Endothelial cell of umbilical vein (primary cell): ENCODE data around the gene SLC12A5. TPM values are rescaled to one million over a fixed set of nuclear protein-coding genes. Genes with fewer than 3 reads are reported as not detected.

Source experiments
- BruUV-seq: library from RNA; stranded (reverse); fragments of 400-500 nt; replicated peaks from 2 replicates; lab custom pipeline; 2021; lab: Mats Ljungman, UMichigan
- CTCF ChIA-PET: fragments of 300-600, 350-600 bp; sonication (Branson Sonifier 250); formaldehyde crosslinking; loops from one replicate; lab custom pipeline; 2021; ENCODE audit warnings: antibody characterized with exemption, inconsistent platforms; lab: Charles Lee
- POLR2A ChIA-PET: fragments of 300-600, 350-600 bp; sonication (Branson Sonifier 250); formaldehyde crosslinking; loops from one replicate; lab custom pipeline; 2021; ENCODE audit warnings: antibody characterized with exemption, inconsistent platforms; lab: Charles Lee
- DNase-seq: peaks from one replicate; pipeline ENCODE4 v3.0.0-alpha.2; 2011; ENCODE audit warnings: low read depth, low spot score
- FAIRE-seq: peaks from 2 replicates; lab custom pipeline; 2011; peaks lifted over from hg19 to GRCh38; lab: Jason Lieb, UNC
- H2AFZ ChIP-seq: 2 replicates; pipeline ENCODE4 v1.6.0; 2012; ENCODE audit warnings: low read depth, low read length, control low read depth, inconsistent platforms
- H3K27ac ChIP-seq: 2 replicates; pipeline ENCODE4 v1.5.1; 2011; ENCODE audit warnings: low read depth, mild to moderate bottlenecking, control low read depth, low read length, moderate library complexity; ENCODE audit not compliant: insufficient read depth
- H3K27me3 ChIP-seq, 2 experiments: 2 replicates each; pipeline versions ENCODE4 v1.6.0 to v1.6.1; 2011; ENCODE audit warnings: low read length in 2 of 2, mixed read lengths in 1 of 2; ENCODE audit not compliant: control insufficient read depth in 2 of 2, insufficient read depth in 2 of 2
- H3K36me3 ChIP-seq, 2 experiments: 2 replicates in 1 of 2; 3 replicates in 1 of 2; pipeline ENCODE4 v1.5.1; 2011; ENCODE audit warnings: low read length in 2 of 2, mild to moderate bottlenecking in 1 of 2, moderate library complexity in 1 of 2; ENCODE audit not compliant: control insufficient read depth in 2 of 2, insufficient read depth in 2 of 2; ENCODE audit errors: extremely low read depth in 1 of 2
- H3K4me1 ChIP-seq: 3 replicates; pipeline ENCODE4 v1.5.1; 2011; ENCODE audit warnings: mild to moderate bottlenecking, low read length; ENCODE audit not compliant: control insufficient read depth, insufficient read depth; ENCODE audit errors: extremely low read depth
- H3K4me2 ChIP-seq: 2 replicates; pipeline ENCODE4 v1.6.1; 2011; ENCODE audit warnings: low read length, control low read depth, mixed read lengths; ENCODE audit not compliant: insufficient read depth
- H3K4me3 ChIP-seq, 3 experiments: fragments of 200-600 bp in 1 of 3; sonication (generic), shearing (Covaris generic) in 1 of 3; replicated peaks in 1 of 3; 2 replicates each; pipeline ENCODE4 v1.5.1; 2011 to 2016; ENCODE audit warnings: control low read depth in 3 of 3, low read length in 3 of 3, mild to moderate bottlenecking in 2 of 3, inconsistent platforms in 1 of 3, low read depth in 1 of 3, moderate library complexity in 1 of 3; ENCODE audit not compliant: insufficient read depth in 1 of 3
- H3K79me2 ChIP-seq: 2 replicates; pipeline ENCODE4 v1.6.0; 2012; ENCODE audit warnings: low read length, inconsistent platforms; ENCODE audit not compliant: control insufficient read depth, insufficient read depth
- H3K9ac ChIP-seq: replicated peaks from 2 replicates; pipeline ENCODE3; 2011; ENCODE audit warnings: low read length, control low read depth; ENCODE audit not compliant: insufficient read depth; ENCODE audit errors: extremely low read depth
- H3K9me1 ChIP-seq: replicated peaks from 3 replicates; pipeline ENCODE4 v1.6.0; 2011; ENCODE audit warnings: mild to moderate bottlenecking, low read length; ENCODE audit not compliant: control insufficient read depth, insufficient read depth; ENCODE audit errors: extremely low read depth
- H3K9me3 ChIP-seq: replicated peaks from 2 replicates; pipeline ENCODE4 v1.5.1; 2012; ENCODE audit warnings: low read length, inconsistent platforms; ENCODE audit not compliant: control insufficient read depth, insufficient read depth
- H4K20me1 ChIP-seq: replicated peaks from 2 replicates; pipeline ENCODE3; 2011; ENCODE audit warnings: mild to moderate bottlenecking, low read length; ENCODE audit not compliant: control insufficient read depth, insufficient read depth; ENCODE audit errors: extremely low read depth
- CTCF ChIP-seq, 2 donors: IDR thresholded peaks; 1 replicate in 1 of 2; 2 replicates in 1 of 2; pipeline ENCODE4 v1.5.1; 2011; ENCODE audit warnings: low read length in 2 of 2, mild to moderate bottlenecking in 2 of 2, moderate library complexity in 2 of 2, control low read depth in 1 of 2, inconsistent platforms in 1 of 2, low read depth in 1 of 2; ENCODE audit not compliant: insufficient read depth in 1 of 2; ENCODE audit errors: extremely low read depth in 1 of 2
- EZH2 ChIP-seq: IDR thresholded peaks from 2 replicates; pipeline ENCODE4 v1.6.1; 2012; ENCODE audit warnings: borderline replicate concordance, low read depth, mild to moderate bottlenecking, moderate library complexity, low read length, inconsistent platforms; ENCODE audit not compliant: severe bottlenecking
- FOS ChIP-seq: IDR thresholded peaks from 2 replicates; pipeline ENCODE4 v1.6.1; 2011; ENCODE audit warnings: mild to moderate bottlenecking, low read length, moderate library complexity, borderline replicate concordance; ENCODE audit not compliant: insufficient read depth
- GATA2 ChIP-seq: IDR thresholded peaks from 2 replicates; pipeline ENCODE4 v1.7.0; 2011; ENCODE audit warnings: low read depth, mild to moderate bottlenecking, moderate library complexity, mixed read lengths, low read length; ENCODE audit not compliant: insufficient read length, insufficient read depth
- JUN ChIP-seq: IDR thresholded peaks from 2 replicates; pipeline ENCODE4 v1.6.1; 2011; ENCODE audit warnings: borderline replicate concordance, low read depth; ENCODE audit not compliant: insufficient read length, insufficient read depth
- MYC ChIP-seq: IDR thresholded peaks from one replicate; pipeline ENCODE4 v1.6.1; 2011; ENCODE audit warnings: mild to moderate bottlenecking, low read depth, low read length
- POLR2A ChIP-seq: IDR thresholded peaks from 2 replicates; pipeline ENCODE4 v1.6.1; 2012; ENCODE audit warnings: low read depth, mild to moderate bottlenecking, control low read depth, low read length
- POLR2AphosphoS5 ChIP-seq: IDR thresholded peaks from 2 replicates; pipeline ENCODE4 v1.6.1; 2012; ENCODE audit warnings: low read depth, mild to moderate bottlenecking, control low read depth, low read length, moderate library complexity; ENCODE audit not compliant: insufficient read depth
- dilution Hi-C: fragments of 300-500 bp; cut with MboI; formaldehyde crosslinking; loops from one replicate; pipeline ENCODE4 v1.15.0; 2019; ENCODE audit warnings: low sequenced_read_pairs; ENCODE audit not compliant: extremely low pct_ligation_motif_present
- intact Hi-C: fragments of 100-400 bp; cut with micrococcal nuclease; formaldehyde crosslinking; loops from one replicate; pipeline ENCODE4 v1.10.0; 2022
- polyA plus RNA-seq, 4 experiments: library from polyadenylated mRNA; depleted of rRNA in 3 of 4; stranded (reverse) in 3 of 4; unstranded in 1 of 4; fragments of >200 nt; gene quantifications; 2 replicates each; pipeline versions ENCODE4 v1.2.1 to v1.2.3, GENCODE V29; 2011 to 2012; ENCODE audit warnings: missing spikeins in 1 of 4
- total RNA-seq: library from RNA; stranded (reverse); gene quantifications from 2 replicates; pipeline ENCODE4 v1.2.3, GENCODE V29; 2021
- TF ChIP-seq, protein P1 (sequence below): IDR thresholded peaks from 2 replicates; pipeline ENCODE4 v1.6.1; 2011; ENCODE audit not compliant: insufficient read depth, insufficient read length

Gene SLC12A5
- total and polyA plus RNA-seq, 2 donors (not counting 3 experiments of a cell fraction or from before 2014, with no cell fraction given), result 1.6 to 2.3 TPM

DNA sequence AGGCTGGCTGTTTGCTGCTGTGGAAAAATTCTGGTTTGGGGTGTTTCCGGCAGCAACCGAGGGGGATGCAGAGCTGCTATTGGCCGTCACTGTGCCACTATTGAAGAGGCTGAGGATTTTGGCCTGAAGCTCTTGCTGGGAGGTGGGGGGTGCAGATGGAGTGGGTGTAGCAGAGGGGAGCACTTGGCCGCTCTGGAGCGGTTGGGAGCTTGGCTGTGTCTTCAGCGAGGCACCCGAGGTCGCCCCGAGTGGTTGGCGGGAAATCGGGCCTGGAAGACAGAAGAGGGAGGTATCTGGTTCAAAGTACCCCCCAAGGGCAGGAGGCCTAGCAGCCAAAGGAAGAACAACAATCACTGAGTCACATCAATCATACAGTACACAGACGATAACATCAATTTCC lies 33.6 kb downstream of the SLC12A5 start:
- TF ChIP-seq EZH2 (no peak), GATA2 (no peak), FOS (no peak), JUN (no peak)
- TF ChIP-seq, protein P1, sequence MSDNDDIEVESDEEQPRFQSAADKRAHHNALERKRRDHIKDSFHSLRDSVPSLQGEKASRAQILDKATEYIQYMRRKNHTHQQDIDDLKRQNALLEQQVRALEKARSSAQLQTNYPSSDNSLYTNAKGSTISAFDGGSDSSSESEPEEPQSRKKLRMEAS, result no peak
- no peaks in the 10 kb centered on the region for H3K79me2 ChIP-seq
- CTCF ChIA-PET, result interaction anchor here (1.0 kb wide), 1 partner anchor 75 kb away, joined by 3 read pairs; no protein-coding TSS in a partner anchor
- no peak overlapping the region for H3K9ac ChIP-seq
- H3K4me2 ChIP-seq, result no peak overlapping the region
- H3K9me1 ChIP-seq, result no peaks in the 10 kb centered on the region
- intact Hi-C loops (no loop called here), dilution Hi-C loops (no loop called here)
- peaks cover 24% of the 10 kb centered on the region for H3K4me1 ChIP-seq
- no peak overlapping the region for H3K27ac ChIP-seq
- peaks cover 24 to 30% of the 10 kb centered on the region in 2 experiments for H3K36me3 ChIP-seq
- no peak for FAIRE-seq
- POLR2A ChIA-PET, result no interaction called here
- no peak for DNase-seq
- H3K27me3 ChIP-seq, result peaks cover 0 to 13% of the 10 kb centered on the region in 2 experiments
- H2AFZ ChIP-seq, result no peak overlapping the region
- no TSS peak for BruUV-seq
- H4K20me1 ChIP-seq, result no peaks in the 10 kb centered on the region
- H3K4me3 ChIP-seq, result no peak overlapping the region
- H3K9me3 ChIP-seq, result no peaks in the 10 kb centered on the region

DNA sequence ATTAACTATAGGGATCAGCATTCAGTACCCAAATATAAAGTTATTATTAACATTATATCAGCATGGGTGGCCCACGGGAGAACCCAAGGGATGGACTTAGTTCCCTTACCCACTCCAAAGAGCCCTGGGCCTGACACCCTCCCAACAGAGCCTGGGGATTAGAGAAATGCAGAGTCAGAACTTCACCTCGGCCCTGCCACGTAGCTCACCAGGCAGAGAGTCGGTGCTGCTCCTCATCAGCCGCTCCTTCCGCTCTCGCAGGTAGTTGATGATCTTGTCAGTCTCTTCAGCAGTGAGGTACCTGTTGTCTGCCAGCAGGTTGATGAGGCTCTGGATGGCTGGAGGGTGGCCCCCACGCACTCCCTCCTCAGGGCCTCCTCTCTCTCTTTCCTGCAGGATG lies 34.1 kb downstream of the SLC12A5 start:
- no peak overlapping the region for H3K4me3 ChIP-seq
- ChIA-PET CTCF (no interaction called here), POLR2A (no interaction called here)
- H3K4me2 ChIP-seq, result no peak overlapping the region
- H4K20me1 ChIP-seq, result no peaks in the 10 kb centered on the region
- FAIRE-seq (no peak), DNase-seq (no peak)
- peaks cover 24 to 34% of the 10 kb centered on the region in 2 experiments for H3K36me3 ChIP-seq
- dilution Hi-C loops (no loop called here), intact Hi-C loops (no loop called here)
- H3K9ac ChIP-seq, result no peak overlapping the region
- H3K9me3 ChIP-seq, result no peaks in the 10 kb centered on the region
- H3K9me1 ChIP-seq, result no peaks in the 10 kb centered on the region
- no peaks in the 10 kb centered on the region for H3K79me2 ChIP-seq
- H3K27me3 ChIP-seq, result peaks cover 0 to 8% of the 10 kb centered on the region in 2 experiments
- BruUV-seq, result no TSS peak
- peaks cover 19% of the 10 kb centered on the region for H3K4me1 ChIP-seq
- TF ChIP-seq JUN, result no peak
- no peak for TF ChIP-seq CTCF (IDR thresholded peaks at IDR 0.05; ENCODE audit: extremely low read depth in 1 of 2, insufficient read depth in 1 of 2, low read depth in 1 of 2, low read length in 2 of 2)
- no peak for TF ChIP-seq FOS
- TF ChIP-seq MYC, result no peak
- TF ChIP-seq GATA2, result no peak
- TF ChIP-seq, protein P1, result no peak
- TF ChIP-seq EZH2, result no peak
- no peak for TF ChIP-seq POLR2A
- TF ChIP-seq POLR2AphosphoS5, result no peak
- no peak overlapping the region for H3K27ac ChIP-seq
- H2AFZ ChIP-seq, result no peak overlapping the region
